SH-SY5Y (cell line): ENCODE measurements around the gene SLC25A36.

ENCODE experiments used
- GATA2 ChIP-seq: IDR thresholded peaks from 2 replicates; pipeline ENCODE4 v1.6.1; 2011; ENCODE audit warnings: mild to moderate bottlenecking, low read depth, low read length
- GATA3 ChIP-seq: IDR thresholded peaks from 2 replicates; pipeline ENCODE4 v1.6.1; 2011; ENCODE audit warnings: low read depth, mild to moderate bottlenecking, low read length, moderate library complexity

DNA sequence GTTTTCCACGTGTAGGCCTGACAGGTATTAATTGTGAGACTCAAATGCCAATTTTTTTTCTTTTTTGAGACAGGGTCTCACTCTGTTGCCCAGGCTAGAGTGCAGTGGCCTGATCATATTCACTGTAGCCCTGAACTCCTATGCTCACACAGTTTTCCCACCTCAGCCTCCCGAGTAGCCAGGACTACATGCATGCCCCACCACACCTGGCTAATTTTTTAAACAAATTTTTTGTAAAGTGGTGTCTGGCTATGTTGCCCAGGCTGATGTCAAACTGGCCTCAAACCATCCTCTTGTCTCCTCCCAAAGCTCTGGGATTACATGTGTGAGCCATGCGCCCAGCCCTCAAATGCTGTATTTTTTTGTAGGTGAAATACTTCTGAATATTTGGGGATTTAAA is 14.0 kb downstream of the SLC25A36 start:
- TF ChIP-seq GATA3 (no peak), GATA2 (no peak)
